B cell (primary cell): Measurements from ENCODE around the gene SEMA3A.

ENCODE experiments used
- CTCF ChIP-seq: fragments of 200-600 bp; IDR thresholded peaks from one replicate; pipeline ENCODE4 v1.8.0; 2022; ENCODE audit warnings: antibody characterized with exemption, mild to moderate bottlenecking
- EZH2 ChIP-seq: IDR thresholded peaks from 2 replicates; pipeline ENCODE4 v1.6.1; 2012; ENCODE audit warnings: borderline replicate concordance, low read depth, mild to moderate bottlenecking, moderate library complexity, low read length; ENCODE audit not compliant: insufficient read depth, poor library complexity, severe bottlenecking

GRCh38 chr7:84194484-84195271 lies at the start of gene SEMA3A:
- no peak for TF ChIP-seq CTCF
- no peak for TF ChIP-seq EZH2
